ENCODE measurements around the gene NCMAP.

DNA sequence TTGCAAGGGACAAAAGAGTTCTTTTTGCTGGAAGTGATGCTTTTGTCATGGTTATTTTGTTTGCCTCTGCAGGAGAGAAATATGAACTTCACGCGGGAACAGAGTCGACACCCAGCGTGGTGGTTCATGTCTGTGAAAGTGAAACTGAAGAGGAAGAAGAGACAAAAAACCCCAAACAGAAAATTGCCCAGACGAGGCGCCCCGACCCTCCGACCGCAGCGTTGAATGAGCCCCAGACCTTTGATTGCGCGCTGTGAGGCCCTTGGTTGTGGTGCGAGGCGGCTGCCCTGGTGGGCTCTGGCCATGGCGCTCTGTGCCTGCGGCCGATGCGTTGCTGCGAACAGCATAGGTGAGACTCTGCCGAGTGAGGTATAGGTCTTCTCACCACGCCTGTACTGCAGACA, 20.9 kb upstream of the NCMAP start:
- TF ChIP-seq, protein P1, sequence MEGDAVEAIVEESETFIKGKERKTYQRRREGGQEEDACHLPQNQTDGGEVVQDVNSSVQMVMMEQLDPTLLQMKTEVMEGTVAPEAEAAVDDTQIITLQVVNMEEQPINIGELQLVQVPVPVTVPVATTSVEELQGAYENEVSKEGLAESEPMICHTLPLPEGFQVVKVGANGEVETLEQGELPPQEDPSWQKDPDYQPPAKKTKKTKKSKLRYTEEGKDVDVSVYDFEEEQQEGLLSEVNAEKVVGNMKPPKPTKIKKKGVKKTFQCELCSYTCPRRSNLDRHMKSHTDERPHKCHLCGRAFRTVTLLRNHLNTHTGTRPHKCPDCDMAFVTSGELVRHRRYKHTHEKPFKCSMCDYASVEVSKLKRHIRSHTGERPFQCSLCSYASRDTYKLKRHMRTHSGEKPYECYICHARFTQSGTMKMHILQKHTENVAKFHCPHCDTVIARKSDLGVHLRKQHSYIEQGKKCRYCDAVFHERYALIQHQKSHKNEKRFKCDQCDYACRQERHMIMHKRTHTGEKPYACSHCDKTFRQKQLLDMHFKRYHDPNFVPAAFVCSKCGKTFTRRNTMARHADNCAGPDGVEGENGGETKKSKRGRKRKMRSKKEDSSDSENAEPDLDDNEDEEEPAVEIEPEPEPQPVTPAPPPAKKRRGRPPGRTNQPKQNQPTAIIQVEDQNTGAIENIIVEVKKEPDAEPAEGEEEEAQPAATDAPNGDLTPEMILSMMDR (IDR thresholded peaks at IDR 0.05), result no peak
- TF ChIP-seq POLR2A (IDR thresholded peaks at IDR 0.05) (no peak), POLR2AphosphoS5 (IDR thresholded peaks at IDR 0.05) (no peak)
